Stimulated activated CD4-positive, alpha-beta T cell treated with anti-CD3 and anti-CD28 coated beads, Interleukin-12 subunit alpha, Interleukin-12 subunit beta, amount 100 ng/mL, for 4 hours (primary cell): ENCODE data around the gene KLHDC1.
"Not testable (repeated sequence)": the region's sequence is repeated elsewhere in the genome, so short reads cannot be mapped to it uniquely, and the experiment has no call there.

ENCODE experiments used
- DNase-seq: peaks from one replicate; pipeline ENCODE4 v3.0.0-alpha.2; 2020

KLHDC1 gene

GRCh38 chr14:49727171-49727570, 34.3 kb downstream of the KLHDC1 start:
- DNase-seq, result no peak

DNA sequence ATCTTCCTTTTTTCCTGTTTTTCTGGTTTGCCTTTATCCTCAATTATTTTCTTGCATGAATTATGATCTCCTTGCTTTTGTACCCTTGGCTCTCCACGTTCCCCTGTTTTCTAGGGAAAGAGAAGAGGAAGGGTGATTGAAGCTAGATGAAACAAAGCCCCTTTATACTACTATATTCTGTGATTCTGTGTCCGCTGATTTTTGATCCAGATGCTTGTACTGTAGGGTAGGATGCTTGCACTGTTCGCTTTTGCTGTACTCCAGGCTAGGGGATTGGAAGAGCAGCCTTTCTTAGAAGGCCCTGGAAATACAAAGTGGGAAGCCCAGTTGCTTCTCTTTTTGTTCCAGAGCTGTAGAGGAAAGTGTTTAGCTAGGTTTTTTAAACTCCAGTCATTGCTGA, 40.0 kb downstream of the KLHDC1 start:
- DNase-seq, result no peak

DNA sequence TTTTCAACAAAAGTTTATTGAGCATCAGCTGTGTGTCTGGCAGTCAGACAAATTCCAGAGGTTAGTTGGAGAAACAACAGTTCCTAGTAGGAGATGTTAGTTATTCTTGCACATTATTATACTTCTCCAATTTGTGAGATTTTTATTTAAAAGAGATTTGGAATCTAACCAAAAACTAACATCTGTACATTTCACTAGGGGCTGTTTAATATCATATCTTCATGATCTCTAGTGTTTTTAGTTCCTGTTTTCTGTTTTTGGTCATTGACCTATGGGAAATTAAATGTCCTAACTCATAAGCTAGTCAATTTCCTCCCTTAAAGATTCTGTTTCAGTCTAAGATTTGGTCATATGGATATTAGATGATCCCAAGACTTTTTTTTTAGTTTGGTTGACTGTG, 40.9 kb downstream of the KLHDC1 start:
- DNase-seq, result no peak

DNA sequence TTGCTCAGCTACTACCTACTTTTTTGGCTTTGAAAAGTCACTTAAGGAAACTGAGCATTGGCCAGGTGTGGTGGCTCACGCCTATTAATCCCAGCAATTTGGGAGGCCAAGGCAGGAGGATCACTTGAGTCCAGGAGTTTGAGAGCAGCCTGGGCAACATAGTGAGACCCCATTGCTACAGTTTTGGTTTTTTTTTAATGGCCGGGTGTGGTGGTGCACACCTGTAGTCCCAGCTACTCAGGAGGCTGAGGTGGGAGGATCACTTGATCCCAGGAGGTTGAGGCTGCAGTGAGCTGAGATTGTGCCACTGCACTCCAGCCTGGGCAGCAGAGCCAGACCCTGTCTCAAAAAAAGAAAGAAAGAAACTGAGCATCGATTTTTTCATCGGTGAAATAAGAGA, 42.7 kb downstream of the KLHDC1 start:
- not testable (repeated sequence) for DNase-seq

- no peak for DNase-seq
Observed at GRCh38 chr14:49745191-49745590, 52.3 kb downstream of the KLHDC1 start.

GRCh38 chr14:49746476-49746875, 53.6 kb downstream of the KLHDC1 start:
- not testable (repeated sequence) for DNase-seq

- DNase-seq, result no peak
Observed at GRCh38 chr14:49754570-49755097, 61.7 kb downstream of the KLHDC1 start.

DNA sequence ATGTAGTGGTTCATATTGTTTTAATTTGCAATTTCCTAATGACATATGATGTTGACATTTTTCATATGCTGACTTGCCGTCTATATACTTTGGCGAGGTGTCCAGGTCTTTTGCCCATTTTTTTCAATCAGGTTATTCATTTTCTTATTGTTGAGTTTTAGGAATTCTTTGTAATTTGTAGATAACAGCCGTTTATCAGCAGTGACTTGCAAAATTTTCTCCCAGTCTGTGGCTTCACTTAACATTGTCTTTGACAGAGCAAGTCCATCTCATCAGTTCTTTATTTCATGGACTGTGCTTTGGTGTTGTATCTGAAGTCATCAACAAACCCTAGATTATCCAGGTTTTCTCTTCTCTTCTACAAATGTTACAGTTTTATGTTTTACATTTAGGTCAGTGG, 62.5 kb downstream of the KLHDC1 start:
- no peak for DNase-seq

DNA sequence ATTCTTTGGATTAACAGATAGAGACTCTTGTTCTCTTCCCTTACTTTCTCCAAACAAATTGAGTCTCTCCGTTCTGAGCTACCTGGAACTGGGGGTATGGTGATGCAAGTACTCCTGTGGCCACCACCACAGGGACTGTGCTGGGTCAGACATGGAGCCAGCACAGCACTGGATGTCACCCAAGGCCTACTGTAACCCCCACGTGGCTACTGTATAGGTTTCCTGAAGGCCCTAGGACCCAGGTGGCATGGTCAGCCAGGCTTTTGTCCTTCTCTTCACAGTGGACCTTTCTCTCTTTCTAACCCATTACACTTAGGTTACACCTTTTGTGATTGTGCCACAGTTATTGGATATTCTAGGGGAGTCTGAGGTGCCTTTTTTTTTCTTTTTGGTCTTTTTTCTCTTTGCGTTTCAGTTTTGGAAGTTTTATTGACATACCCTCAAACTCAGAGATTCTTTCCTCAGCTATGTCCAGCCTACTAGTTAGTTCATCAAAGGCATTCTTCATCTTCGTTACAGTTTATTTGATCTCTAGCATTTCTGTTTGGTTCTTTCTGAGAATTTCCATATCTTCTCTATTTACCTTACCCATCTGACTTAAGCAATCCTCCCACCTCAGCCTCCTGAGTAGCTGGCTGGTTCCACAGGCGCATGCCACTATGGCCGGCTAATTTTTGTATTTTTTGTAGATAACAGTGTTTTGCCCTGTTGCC, 69.1 kb downstream of the KLHDC1 start:
- DNase-seq, result no peak

DNA sequence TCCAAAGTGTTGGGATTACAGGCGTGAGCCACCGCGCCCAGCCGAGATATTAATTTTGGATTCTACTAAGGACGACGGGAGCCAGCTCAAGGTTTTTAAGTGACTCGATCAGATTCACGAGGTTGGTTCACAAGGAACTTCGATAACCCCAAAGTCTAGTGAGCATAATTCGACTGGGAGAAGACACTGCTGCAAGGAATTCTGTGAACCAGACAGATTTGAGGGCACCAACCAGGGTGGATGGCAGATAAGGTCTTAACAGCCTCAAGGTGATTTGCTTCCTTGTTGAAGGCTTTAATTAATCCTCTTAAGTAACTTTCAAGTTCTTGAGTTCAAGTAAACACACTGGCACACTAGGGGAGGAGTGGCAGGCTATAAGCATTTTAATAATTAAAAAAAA, 73.9 kb downstream of the KLHDC1 start:
- no peak for DNase-seq

DNA sequence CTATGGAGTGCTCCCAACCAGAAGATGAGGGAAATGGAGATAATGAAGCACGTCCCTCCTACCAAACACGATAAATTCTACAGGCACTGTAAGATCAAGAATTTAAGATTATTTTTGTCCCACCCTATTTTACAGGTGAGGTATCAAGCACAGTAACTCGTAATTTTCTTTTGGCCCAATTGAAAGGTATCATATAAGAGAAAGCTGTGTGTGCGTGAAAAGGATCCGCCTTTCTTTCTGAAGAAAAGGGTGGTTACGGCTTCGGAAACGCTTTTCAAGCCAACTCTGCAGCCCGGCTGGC, 74.3 kb downstream of the KLHDC1 start:
- no peak for DNase-seq

- peak; percentile 87 for DNase-seq
Observed at GRCh38 chr14:49767571-49768300, 74.8 kb downstream of the KLHDC1 start, which contains the start of gene KLHDC2. KLHDC2 (plus strand) TSS chr14:49768153; CDS start chr14:49768469, 316 bp downstream.

DNA sequence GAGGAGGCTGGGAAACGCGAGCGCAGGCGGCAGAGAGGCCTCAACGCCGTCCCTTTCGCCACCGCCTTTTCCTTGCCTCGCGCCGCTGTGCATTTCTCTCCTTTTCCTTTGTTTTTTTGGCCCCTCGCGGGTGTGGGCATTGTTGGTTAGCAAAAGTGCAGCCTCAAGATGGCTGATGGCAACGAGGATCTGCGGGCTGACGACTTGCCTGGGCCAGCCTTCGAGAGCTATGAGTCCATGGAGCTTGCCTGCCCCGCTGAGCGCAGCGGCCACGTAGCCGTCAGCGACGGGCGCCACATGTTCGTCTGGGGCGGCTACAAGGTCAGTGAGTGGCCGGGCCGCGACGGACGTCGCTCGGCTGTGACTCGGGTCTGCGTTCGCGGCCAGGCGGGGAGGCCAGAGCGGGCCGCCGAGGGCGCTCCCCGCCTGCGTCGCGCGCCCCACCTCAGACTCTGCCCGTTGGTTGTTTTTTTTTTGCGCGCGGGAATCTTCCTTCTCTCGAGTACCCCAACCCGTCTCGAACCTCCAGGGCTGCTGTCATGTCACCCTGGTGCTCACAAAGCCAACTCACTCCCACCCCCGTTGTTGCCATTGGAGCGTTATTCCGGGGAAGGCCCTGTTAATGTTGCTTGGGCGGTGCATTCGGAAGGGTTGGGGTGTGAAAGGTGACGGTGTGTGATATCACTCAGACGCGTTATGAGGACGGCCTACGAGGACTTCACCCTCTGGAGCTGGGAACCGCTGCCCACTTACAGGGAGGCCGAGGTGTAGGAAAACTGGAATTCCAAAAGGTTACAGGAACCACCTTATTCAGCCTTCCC, 75.6 kb downstream of the KLHDC1 start:
- DNase-seq, result peak; percentile 61

DNA sequence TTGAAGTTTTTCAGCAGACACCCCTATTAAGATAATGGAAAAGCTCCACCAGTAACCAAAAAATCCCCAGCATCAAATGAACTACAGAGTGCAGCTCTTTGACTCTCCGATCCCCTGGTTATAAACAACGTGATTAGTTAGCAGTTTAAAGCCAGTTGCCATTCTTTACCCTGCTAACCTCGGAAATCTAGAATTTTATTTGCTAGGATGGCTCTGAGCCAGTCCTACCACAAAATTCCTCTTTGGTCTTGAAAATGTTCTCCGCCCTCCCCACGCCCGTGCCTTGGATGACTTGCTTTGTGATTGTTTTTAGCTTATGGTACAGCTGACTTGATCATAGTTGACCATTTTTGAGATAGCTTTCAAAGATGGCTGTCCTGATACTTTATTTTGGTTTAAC, 76.3 kb downstream of the KLHDC1 start:
- DNase-seq, result no peak

DNA sequence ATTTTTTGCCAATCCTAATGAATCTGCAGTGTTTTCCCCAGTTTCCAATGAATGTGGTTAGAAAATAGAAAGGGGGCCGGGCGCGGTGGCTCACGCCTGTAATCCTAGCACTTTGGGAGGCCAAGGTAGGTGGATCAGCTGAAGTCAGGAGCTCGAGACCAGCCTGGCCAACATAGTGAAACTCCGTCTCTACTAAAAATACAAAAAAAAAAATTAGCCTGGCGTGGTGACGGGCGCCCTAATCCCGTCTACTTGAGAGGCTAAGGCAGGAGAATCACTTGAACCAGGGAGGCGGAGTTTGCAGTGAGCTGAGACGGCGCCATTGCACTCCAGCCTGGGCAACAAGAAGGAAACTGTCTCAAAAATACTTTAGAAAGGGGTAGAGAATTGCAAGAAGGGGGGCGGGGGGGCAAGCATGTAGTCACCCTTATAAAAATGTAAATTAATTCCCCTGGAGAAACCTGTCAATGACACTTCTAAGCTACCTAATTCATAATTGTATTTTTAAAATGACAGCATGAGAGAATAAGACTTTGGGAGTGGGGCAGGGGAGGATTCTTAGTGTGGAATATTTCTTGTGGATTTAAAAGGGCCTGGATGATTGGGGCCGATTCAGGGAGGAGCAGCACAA, 76.8 kb downstream of the KLHDC1 start:
- DNase-seq, result no peak

- no peak for DNase-seq
Observed at GRCh38 chr14:49770212-49770817, 77.4 kb downstream of the KLHDC1 start.

GRCh38 chr14:49771691-49772090, 78.8 kb downstream of the KLHDC1 start:
- not testable (repeated sequence) for DNase-seq

DNA sequence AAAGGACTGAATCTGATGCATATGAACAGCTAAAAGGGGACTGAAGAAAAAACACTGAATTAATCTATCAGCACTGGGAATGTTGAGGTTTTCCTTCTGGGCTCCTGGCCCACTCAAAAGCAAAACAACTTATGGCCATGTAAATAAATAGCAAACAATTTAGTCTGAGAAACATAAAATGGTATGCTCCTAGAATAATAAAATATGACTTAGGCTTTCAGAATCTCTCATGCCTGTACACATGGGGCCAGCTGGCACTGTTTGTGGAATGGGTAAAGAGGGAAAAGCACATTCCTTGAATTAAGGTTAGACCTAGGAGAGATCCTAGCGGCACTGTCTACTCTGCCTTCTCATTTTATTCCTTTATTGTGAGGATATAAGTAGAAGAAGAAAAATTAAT, 81.2 kb downstream of the KLHDC1 start:
- no peak for DNase-seq

GRCh38 chr14:49778421-49778820, 85.5 kb downstream of the KLHDC1 start:
- DNase-seq, result no peak

DNA sequence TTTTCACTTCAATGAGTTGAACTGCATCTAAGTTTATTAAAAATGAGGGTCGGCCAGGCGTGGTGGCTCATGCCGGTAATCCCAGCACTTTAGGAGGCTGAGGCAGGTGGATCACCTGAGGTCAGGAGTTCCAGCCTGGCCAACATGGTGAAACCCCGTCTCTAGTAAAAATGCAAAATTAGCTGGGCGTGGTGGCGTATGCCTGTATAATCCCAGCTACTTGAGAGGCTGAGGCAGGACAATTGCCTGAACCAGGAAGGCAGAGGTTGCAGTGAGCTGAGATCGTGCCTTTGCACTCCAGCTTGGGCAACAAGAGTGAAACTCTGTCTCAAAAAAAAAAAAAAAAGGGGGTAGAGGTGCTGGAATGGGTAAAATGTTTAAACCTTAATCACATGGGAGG, 88.1 kb downstream of the KLHDC1 start:
- not testable (repeated sequence) for DNase-seq

- DNase-seq, result no peak
Observed at GRCh38 chr14:49783394-49784014, 90.6 kb downstream of the KLHDC1 start.

DNA sequence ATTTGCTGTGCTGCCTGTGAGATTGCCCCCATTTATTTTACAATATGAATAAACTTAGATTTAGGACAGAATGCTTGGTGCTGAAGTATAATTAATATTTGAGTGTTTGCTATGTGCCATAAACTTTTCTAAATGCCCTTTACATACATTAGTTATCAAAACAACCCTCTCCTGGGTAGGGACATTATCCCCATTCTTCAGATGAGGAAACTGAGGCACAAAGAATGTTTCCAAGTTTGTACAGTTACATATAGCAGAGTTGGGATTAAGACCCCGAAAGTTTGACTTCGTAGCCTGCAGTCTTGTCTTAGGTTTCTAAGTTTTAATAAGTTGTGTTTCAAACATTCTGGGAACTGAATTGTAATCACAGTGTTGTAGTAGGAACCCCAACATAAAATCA, 93.4 kb downstream of the KLHDC1 start:
- no peak for DNase-seq
